ENCODE data around the gene GLS2.
"Not testable (repeated sequence)": the region's sequence is repeated elsewhere in the genome, so short reads cannot be mapped to it uniquely, and the experiment has no call there.

Gene GLS2

GRCh38 chr12:56493409-56494105 lies 5.6 kb upstream of the GLS2 start:
- DNase-seq (ENCODE audit: low read depth, low spot score): not testable (repeated sequence)

GRCh38 chr12:56490360-56490759 lies 2.4 kb upstream of the GLS2 start:
- no peak for DNase-seq (ENCODE audit: low read depth, low spot score)

- peak; percentile 49 for DNase-seq (ENCODE audit: low read depth, low spot score)
These were observed 417 bp downstream of the GLS2 start for GRCh38 chr12:56487448-56488040.

GRCh38 chr12:56486694-56487093 lies 1.3 kb downstream of the GLS2 start:
- DNase-seq (ENCODE audit: low read depth, low spot score): no peak

GRCh38 chr12:56484566-56484965 lies 3.4 kb downstream of the GLS2 start:
- DNase-seq (ENCODE audit: low read depth, low spot score): no peak

- no peak for DNase-seq (ENCODE audit: low read depth, low spot score)
These were observed 8.3 kb downstream of the GLS2 start for GRCh38 chr12:56479625-56480024.

- DNase-seq (ENCODE audit: low read depth, low spot score): no peak
These were observed 10.3 kb downstream of the GLS2 start for GRCh38 chr12:56477521-56478225.

- no peak for DNase-seq (ENCODE audit: low read depth, low spot score)
These were observed 11.0 kb downstream of the GLS2 start for GRCh38 chr12:56476972-56477432.

GRCh38 chr12:56476143-56476542 lies 11.8 kb downstream of the GLS2 start:
- no peak for DNase-seq (ENCODE audit: low read depth, low spot score)

- no peak for DNase-seq (ENCODE audit: low read depth, low spot score)
These were observed 13.6 kb downstream of the GLS2 start for GRCh38 chr12:56474389-56474788.

GRCh38 chr12:56469007-56469930 lies 18.7 kb downstream of the GLS2 start:
- no peak for DNase-seq (ENCODE audit: low read depth, low spot score)

- DNase-seq (ENCODE audit: low read depth, low spot score): peak; percentile 98
These were observed 19.6 kb downstream of the GLS2 start, which contains the start of gene SPRYD4 for GRCh38 chr12:56468216-56469006. TSS of gene SPRYD4 (plus strand) at chr12:56468578. CDS start at chr12:56468592, 14 bp downstream.

- DNase-seq (ENCODE audit: low read depth, low spot score): no peak
These were observed 25.4 kb downstream of the GLS2 start for GRCh38 chr12:56462565-56462964.

- no peak for DNase-seq (ENCODE audit: low read depth, low spot score)
These were observed 26.5 kb downstream of the GLS2 start for GRCh38 chr12:56461235-56462159.

GRCh38 chr12:56457817-56458216 lies 30.1 kb downstream of the GLS2 start:
- DNase-seq (ENCODE audit: low read depth, low spot score): no peak

- no peak for DNase-seq (ENCODE audit: low read depth, low spot score)
These were observed 33.4 kb downstream of the GLS2 start, which contains the start of gene MIP for GRCh38 chr12:56454557-56454956. TSS of gene MIP (minus strand) at chr12:56454657. CDS start at chr12:56454613, 44 bp downstream.

GRCh38 chr12:56451147-56451546 lies 36.8 kb downstream of the GLS2 start:
- DNase-seq (ENCODE audit: low read depth, low spot score): no peak

GRCh38 chr12:56450241-56450640 lies 37.7 kb downstream of the GLS2 start:
- DNase-seq (ENCODE audit: low read depth, low spot score): no peak

GRCh38 chr12:56449622-56449984 lies 38.4 kb downstream of the GLS2 start:
- no peak for DNase-seq (ENCODE audit: low read depth, low spot score)
